ENCODE measurements around the gene STARD3. TPM values are rescaled to one million over a fixed set of nuclear protein-coding genes. Genes with fewer than 3 reads are reported as not detected.

The STARD3 gene
- total RNA-seq, 1 donor from 2014 or later, result 51.2 TPM

DNA sequence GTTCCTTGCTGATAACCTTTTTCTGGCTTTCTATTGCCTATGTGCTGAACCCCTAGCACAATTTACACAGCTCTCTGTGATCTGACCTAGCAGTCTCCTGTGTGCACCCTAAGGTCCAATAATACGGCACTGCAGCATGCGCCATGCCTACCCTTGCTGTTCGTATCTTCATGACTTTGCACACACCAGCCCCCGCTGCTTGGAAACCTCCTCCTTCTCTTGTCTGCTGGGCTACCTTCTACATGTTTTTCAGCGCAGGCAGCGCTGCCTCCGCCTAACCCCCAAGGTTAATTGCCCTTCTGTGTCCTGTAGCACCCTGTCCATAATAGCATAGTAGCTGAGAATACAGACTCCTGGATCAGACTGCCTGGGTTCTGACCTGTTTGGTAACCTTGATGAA is 1.4 kb downstream of the STARD3 start:
- Mint-ChIP-seq H3K36me3 (ENCODE audit: low read depth, unreplicated experiment) (peaks cover 3% of the 10 kb centered on the region), H3K4me1 (ENCODE audit: low read depth, unreplicated experiment) (peaks cover 39% of the 10 kb centered on the region), H3K27me3 (ENCODE audit: low read depth, unreplicated experiment) (no peaks in the 10 kb centered on the region), H3K9me3 (ENCODE audit: unreplicated experiment) (no peaks in the 10 kb centered on the region), H3K27ac (ENCODE audit: unreplicated experiment) (no peak overlapping the region), H3K4me3 (ENCODE audit: unreplicated experiment) (peak overlapping the region; percentile 86)
- no peak overlapping the region for H2AFZ ChIP-seq (ENCODE audit: low read depth, low read length)
- peaks cover 51% of the 10 kb centered on the region for H4K20me1 ChIP-seq (ENCODE audit: insufficient read depth, low read length)
- peak overlapping the region; percentile 93 for H3K4me2 ChIP-seq (ENCODE audit: low read length)
- H3K79me2 ChIP-seq (ENCODE audit: insufficient read depth, low read length), result peaks cover 63% of the 10 kb centered on the region
- no peak overlapping the region for H3K4me3 ChIP-seq (ENCODE audit: insufficient read depth, low read depth, low read length)
- no peak overlapping the region for H3K27ac ChIP-seq (ENCODE audit: low read depth, low read length)
- no peak for FAIRE-seq
- TF ChIP-seq, protein P1, sequence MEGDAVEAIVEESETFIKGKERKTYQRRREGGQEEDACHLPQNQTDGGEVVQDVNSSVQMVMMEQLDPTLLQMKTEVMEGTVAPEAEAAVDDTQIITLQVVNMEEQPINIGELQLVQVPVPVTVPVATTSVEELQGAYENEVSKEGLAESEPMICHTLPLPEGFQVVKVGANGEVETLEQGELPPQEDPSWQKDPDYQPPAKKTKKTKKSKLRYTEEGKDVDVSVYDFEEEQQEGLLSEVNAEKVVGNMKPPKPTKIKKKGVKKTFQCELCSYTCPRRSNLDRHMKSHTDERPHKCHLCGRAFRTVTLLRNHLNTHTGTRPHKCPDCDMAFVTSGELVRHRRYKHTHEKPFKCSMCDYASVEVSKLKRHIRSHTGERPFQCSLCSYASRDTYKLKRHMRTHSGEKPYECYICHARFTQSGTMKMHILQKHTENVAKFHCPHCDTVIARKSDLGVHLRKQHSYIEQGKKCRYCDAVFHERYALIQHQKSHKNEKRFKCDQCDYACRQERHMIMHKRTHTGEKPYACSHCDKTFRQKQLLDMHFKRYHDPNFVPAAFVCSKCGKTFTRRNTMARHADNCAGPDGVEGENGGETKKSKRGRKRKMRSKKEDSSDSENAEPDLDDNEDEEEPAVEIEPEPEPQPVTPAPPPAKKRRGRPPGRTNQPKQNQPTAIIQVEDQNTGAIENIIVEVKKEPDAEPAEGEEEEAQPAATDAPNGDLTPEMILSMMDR (IDR thresholded peaks at IDR 0.05; ENCODE audit: insufficient read depth, low read depth, low read length), result no peak
- no peak for TF ChIP-seq EZH2 (IDR thresholded peaks at IDR 0.05; ENCODE audit: insufficient read depth, low read length)
- H3K9ac ChIP-seq (ENCODE audit: low read length), result peak overlapping the region; percentile 93
- no peaks in the 10 kb centered on the region for H3K9me3 ChIP-seq (ENCODE audit: insufficient read depth, low read depth, low read length)
- H3K4me1 ChIP-seq (ENCODE audit: insufficient read depth, low read length), result peaks cover 25% of the 10 kb centered on the region
- no peaks in the 10 kb centered on the region for H3K36me3 ChIP-seq (ENCODE audit: insufficient read depth, low read length)
- no peaks in the 10 kb centered on the region for H3K27me3 ChIP-seq (ENCODE audit: insufficient read depth, low read length)
- DNase-seq (ENCODE audit: low read depth), result no peak

DNA sequence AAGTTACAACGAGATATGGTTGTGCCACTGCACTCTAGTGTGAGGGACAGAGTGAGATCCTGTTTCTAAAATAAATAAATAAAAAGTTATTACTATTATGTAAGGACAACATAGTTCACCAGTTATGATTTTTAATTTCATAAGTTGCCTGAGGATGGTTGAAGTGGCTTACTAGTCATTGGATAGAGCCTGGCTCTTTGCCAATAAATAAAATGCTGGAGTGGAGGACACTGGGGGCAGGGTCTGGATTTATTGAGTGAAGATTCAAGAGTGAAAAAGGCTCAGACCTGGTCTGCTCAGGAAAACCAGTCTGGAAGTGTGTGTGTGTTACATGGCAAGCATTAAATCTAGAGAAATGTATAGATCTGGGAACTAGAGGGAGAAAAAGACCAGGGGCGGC is 2.1 kb downstream of the STARD3 start:
- FAIRE-seq, result no peak
- DNase-seq (ENCODE audit: low read depth), result no peak
- H3K27ac Mint-ChIP-seq (ENCODE audit: unreplicated experiment), result peak overlapping the region; percentile 93
- TF ChIP-seq EZH2 (IDR thresholded peaks at IDR 0.05; ENCODE audit: insufficient read depth, low read length), result no peak
- TF ChIP-seq, protein P1 (IDR thresholded peaks at IDR 0.05; ENCODE audit: insufficient read depth, low read depth, low read length), result no peak
- peak overlapping the region; percentile 69 for H3K4me3 Mint-ChIP-seq (ENCODE audit: unreplicated experiment)
- H3K9me3 ChIP-seq (ENCODE audit: insufficient read depth, low read depth, low read length), result no peaks in the 10 kb centered on the region
- H3K4me1 ChIP-seq (ENCODE audit: insufficient read depth, low read length), result peaks cover 28% of the 10 kb centered on the region
- peaks cover 59% of the 10 kb centered on the region for H4K20me1 ChIP-seq (ENCODE audit: insufficient read depth, low read length)
- no peaks in the 10 kb centered on the region for H3K27me3 ChIP-seq (ENCODE audit: insufficient read depth, low read length)
- H3K4me1 Mint-ChIP-seq (ENCODE audit: low read depth, unreplicated experiment), result peaks cover 43% of the 10 kb centered on the region
- no peaks in the 10 kb centered on the region for H3K36me3 ChIP-seq (ENCODE audit: insufficient read depth, low read length)
- H3K27me3 Mint-ChIP-seq (ENCODE audit: low read depth, unreplicated experiment), result no peaks in the 10 kb centered on the region
- no peak overlapping the region for H3K9ac ChIP-seq (ENCODE audit: low read length)
- no peaks in the 10 kb centered on the region for H3K9me3 Mint-ChIP-seq (ENCODE audit: unreplicated experiment)
- H3K4me2 ChIP-seq (ENCODE audit: low read length), result no peak overlapping the region
- H3K4me3 ChIP-seq (ENCODE audit: insufficient read depth, low read depth, low read length), result no peak overlapping the region
- H3K79me2 ChIP-seq (ENCODE audit: insufficient read depth, low read length), result peaks cover 70% of the 10 kb centered on the region
- H3K36me3 Mint-ChIP-seq (ENCODE audit: low read depth, unreplicated experiment), result peaks cover 3% of the 10 kb centered on the region
- H3K27ac ChIP-seq (ENCODE audit: low read depth, low read length), result no peak overlapping the region
- no peak overlapping the region for H2AFZ ChIP-seq (ENCODE audit: low read depth, low read length)

- Histone ChIP-seq H3K4me1 (ENCODE audit: insufficient read depth, low read length) (peaks cover 28% of the 10 kb centered on the region), H4K20me1 (ENCODE audit: insufficient read depth, low read length) (peaks cover 65% of the 10 kb centered on the region), H3K4me2 (ENCODE audit: low read length) (no peak overlapping the region), H2AFZ (ENCODE audit: low read depth, low read length) (no peak overlapping the region), H3K36me3 (ENCODE audit: insufficient read depth, low read length) (no peaks in the 10 kb centered on the region), H3K9me3 (ENCODE audit: insufficient read depth, low read depth, low read length) (no peaks in the 10 kb centered on the region), H3K79me2 (ENCODE audit: insufficient read depth, low read length) (peaks cover 76% of the 10 kb centered on the region), H3K9ac (ENCODE audit: low read length) (no peak overlapping the region), H3K27ac (ENCODE audit: low read depth, low read length) (no peak overlapping the region), H3K4me3 (ENCODE audit: insufficient read depth, low read depth, low read length) (no peak overlapping the region), H3K27me3 (ENCODE audit: insufficient read depth, low read length) (no peaks in the 10 kb centered on the region)
- no peak for FAIRE-seq
- Mint-ChIP-seq H3K9me3 (ENCODE audit: unreplicated experiment) (no peaks in the 10 kb centered on the region), H3K4me3 (ENCODE audit: unreplicated experiment) (peak overlapping the region; percentile 69), H3K27ac (ENCODE audit: unreplicated experiment) (peak overlapping the region; percentile 93), H3K4me1 (ENCODE audit: low read depth, unreplicated experiment) (peaks cover 44% of the 10 kb centered on the region), H3K27me3 (ENCODE audit: low read depth, unreplicated experiment) (no peaks in the 10 kb centered on the region), H3K36me3 (ENCODE audit: low read depth, unreplicated experiment) (peaks cover 3% of the 10 kb centered on the region)
- DNase-seq (ENCODE audit: low read depth), result no peak
- TF ChIP-seq, protein P1 (IDR thresholded peaks at IDR 0.05; ENCODE audit: insufficient read depth, low read depth, low read length), result no peak
- no peak for TF ChIP-seq EZH2 (IDR thresholded peaks at IDR 0.05; ENCODE audit: insufficient read depth, low read length)
Measured at GRCh38 chr17:39639566-39640458, 2.9 kb downstream of the STARD3 start.
